Right lobe of liver (tissue), 6 donors: ENCODE data around the gene OR5L1. TPM values are rescaled to one million over a fixed set of nuclear protein-coding genes. Genes with fewer than 3 reads are reported as not detected.

Source experiments
- ATAC-seq, 4 donors: fragments of 200-7000 bp; cut with Tn5 transposase; one replicate each; pipeline ENCODE4 v1.9.1; 2020; ENCODE audit warnings: mild to moderate bottlenecking in 4 of 4, moderate library complexity in 4 of 4
- DNase-seq, 3 donors: peaks; one replicate each; pipeline ENCODE4 v3.0.0-alpha.2; 2020
- H3K27ac ChIP-seq, 3 donors: fragments of 200-600 bp; one replicate each; pipeline ENCODE4 v1.8.0; 2022
- H3K27me3 ChIP-seq, 2 donors: fragments of 200-600 bp; one replicate each; pipeline ENCODE4 v1.8.0; 2022
- H3K36me3 ChIP-seq, 4 donors: fragments of 200-600 bp; sonication (generic) in 1 of 4; one replicate each; pipeline versions ENCODE4 v1.5.1 to v1.8.0; 2017 to 2022; ENCODE audit warnings: control low read depth in 1 of 4
- H3K4me1 ChIP-seq, 4 donors: fragments of 200-600 bp; sonication (generic) in 1 of 4; one replicate each; pipeline versions ENCODE4 v1.5.1 to v1.8.0; 2017 to 2022; ENCODE audit warnings: control low read depth in 1 of 4
- H3K4me3 ChIP-seq, 3 donors: fragments of 200-600 bp; one replicate each; pipeline ENCODE4 v1.8.0; 2022
- H3K9me3 ChIP-seq, 4 donors: fragments of 200-600 bp; sonication (generic) in 1 of 4; one replicate each; pipeline versions ENCODE4 v1.5.1 to v1.8.0; 2017 to 2022; ENCODE audit warnings: control low read depth in 1 of 4
- POLR2A ChIP-seq: fragments of 450-650 bp; IDR thresholded peaks from one replicate; pipeline ENCODE4 v1.6.1; 2017; ENCODE audit warnings: antibody characterized with exemption, mild to moderate bottlenecking
- WGBS: methylation state at CpG from one replicate; pipeline ENCODE4 v1.1.6; 2018; ENCODE audit warnings: low coverage, low lambda C conversion rate; ENCODE audit not compliant: insufficient coverage; ENCODE audit errors: missing lambda C conversion rate; 5-methylcytosine and 5-hydroxymethylcytosine counted together
- intact Hi-C, 2 donors: fragments of 100-400 bp; cut with DNase I; formaldehyde crosslinking; loops; one replicate each; pipeline versions ENCODE4 v1.11.2 to v1.14.1; 2022
- long read RNA-seq: library from polyadenylated mRNA; unstranded; transcript quantifications from one replicate; pipeline ENCODE4 v2.0.0, GENCODE V29; 2019
- total RNA-seq, 6 experiments: library from RNA; depleted of rRNA in 2 of 6; stranded (reverse); fragments of >200 nt in 2 of 6; fragmentation: NEBNext Ultra II Directional in 3 of 6; extraction: Animal tissue kit (Norgen Biotek cat#: 25700) in 3 of 6; gene quantifications; one replicate each; pipeline versions ENCODE4 v1.1.0 to v1.2.4, GENCODE V29; 2016 to 2023
- TF ChIP-seq, protein P1 (sequence below), 4 donors: fragments of 200-600 bp in 3 of 4; fragments of 450-650 bp in 1 of 4; IDR thresholded peaks; one replicate each; pipeline versions ENCODE4 v1.5.1 to v1.8.0; 2016 to 2022; ENCODE audit warnings: antibody characterized with exemption in 4 of 4, mild to moderate bottlenecking in 2 of 4
- donor health status: DM: no; HTN: yes; CAD: no.
- donor health status: DM: no; HTN: no; CAD: no.
- donor health status: DM: no; HTN: no; CAD: no.
- donor health status: DM: no; HTN: yes; CAD: no.
- donor health status: DM: no; HTN: yes; CAD: no.

The OR5L1 gene
- not detected for total RNA-seq
- long read RNA-seq = 0 reads

DNA sequence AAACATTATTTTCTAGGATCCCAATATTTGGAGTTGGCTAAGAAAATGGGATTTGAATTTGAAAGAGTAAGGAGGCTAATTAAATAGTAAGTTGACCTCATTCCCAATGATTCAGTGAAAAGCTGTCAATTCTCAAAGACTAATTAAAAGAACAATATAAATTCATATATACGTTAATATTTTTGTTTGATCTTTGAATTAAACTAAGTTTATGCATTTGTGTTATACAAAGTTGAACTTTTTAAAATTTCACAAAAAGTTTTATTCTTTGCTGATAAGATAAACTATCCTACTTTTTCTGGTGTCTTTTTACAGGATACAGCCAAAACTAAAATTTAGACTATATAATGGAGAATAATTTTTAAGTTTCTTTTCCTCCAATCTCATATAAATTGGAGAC is at the start of gene OR5L1:
OR5L1 (plus strand) TSS at position 301 of the 400 bp plus-strand sequence. CDS start 100 bp downstream, outside the sequence.
- 17% methylated on average over 1 of the region's 1 CpG for WGBS
- no peaks in the 10 kb centered on the region for H3K4me1 ChIP-seq
- H3K4me3 ChIP-seq = no peak within 1 kb of the TSS
- no peaks in the 10 kb centered on the region for H3K9me3 ChIP-seq
- intact Hi-C loops = no loop called here
- DNase-seq (no peak), ATAC-seq (no peak)
- no peaks in the 10 kb centered on the region for H3K36me3 ChIP-seq
- H3K27ac ChIP-seq = no peak within 1 kb of the TSS
- H3K27me3 ChIP-seq = no peaks in the 10 kb centered on the region
- TF ChIP-seq POLR2A = no peak
- TF ChIP-seq, protein P1, sequence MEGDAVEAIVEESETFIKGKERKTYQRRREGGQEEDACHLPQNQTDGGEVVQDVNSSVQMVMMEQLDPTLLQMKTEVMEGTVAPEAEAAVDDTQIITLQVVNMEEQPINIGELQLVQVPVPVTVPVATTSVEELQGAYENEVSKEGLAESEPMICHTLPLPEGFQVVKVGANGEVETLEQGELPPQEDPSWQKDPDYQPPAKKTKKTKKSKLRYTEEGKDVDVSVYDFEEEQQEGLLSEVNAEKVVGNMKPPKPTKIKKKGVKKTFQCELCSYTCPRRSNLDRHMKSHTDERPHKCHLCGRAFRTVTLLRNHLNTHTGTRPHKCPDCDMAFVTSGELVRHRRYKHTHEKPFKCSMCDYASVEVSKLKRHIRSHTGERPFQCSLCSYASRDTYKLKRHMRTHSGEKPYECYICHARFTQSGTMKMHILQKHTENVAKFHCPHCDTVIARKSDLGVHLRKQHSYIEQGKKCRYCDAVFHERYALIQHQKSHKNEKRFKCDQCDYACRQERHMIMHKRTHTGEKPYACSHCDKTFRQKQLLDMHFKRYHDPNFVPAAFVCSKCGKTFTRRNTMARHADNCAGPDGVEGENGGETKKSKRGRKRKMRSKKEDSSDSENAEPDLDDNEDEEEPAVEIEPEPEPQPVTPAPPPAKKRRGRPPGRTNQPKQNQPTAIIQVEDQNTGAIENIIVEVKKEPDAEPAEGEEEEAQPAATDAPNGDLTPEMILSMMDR (IDR thresholded peaks at IDR 0.05) = no peak

DNA sequence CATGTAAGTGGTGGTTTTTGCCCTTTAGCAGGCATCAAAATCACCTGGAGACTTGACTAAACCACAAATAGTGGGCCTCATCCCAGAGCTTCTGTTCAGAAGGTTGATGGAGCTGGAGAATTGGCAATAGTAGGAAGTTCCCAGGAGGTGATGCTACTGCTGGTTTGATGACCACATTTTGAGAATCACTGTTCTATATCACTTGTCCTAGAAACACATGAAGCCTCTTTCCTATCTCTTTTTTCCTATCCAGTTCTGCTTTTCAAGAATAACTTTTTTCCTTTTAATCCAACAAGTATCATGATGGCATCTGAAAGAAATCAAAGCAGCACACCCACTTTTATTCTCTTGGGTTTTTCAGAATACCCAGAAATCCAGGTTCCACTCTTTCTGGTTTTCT is 38.0 kb upstream of the OR5L1 start, which contains the start of gene OR5D13:
OR5D13 (plus strand) TSS at position 301 of the 400 bp plus-strand sequence; CDS start at position 301, 0 bp downstream.
- DNase-seq (no peak), ATAC-seq (no peak)
- Histone ChIP-seq H3K9me3 (no peaks in the 10 kb centered on the region), H3K27ac (no peak within 1 kb of the TSS), H3K27me3 (no peaks in the 10 kb centered on the region), H3K4me1 (no peaks in the 10 kb centered on the region), H3K36me3 (no peaks in the 10 kb centered on the region), H3K4me3 (no peak within 1 kb of the TSS)
- no peak for TF ChIP-seq POLR2A
- TF ChIP-seq, protein P1 (IDR thresholded peaks at IDR 0.05) = no peak
- intact Hi-C loops = no loop called here

DNA sequence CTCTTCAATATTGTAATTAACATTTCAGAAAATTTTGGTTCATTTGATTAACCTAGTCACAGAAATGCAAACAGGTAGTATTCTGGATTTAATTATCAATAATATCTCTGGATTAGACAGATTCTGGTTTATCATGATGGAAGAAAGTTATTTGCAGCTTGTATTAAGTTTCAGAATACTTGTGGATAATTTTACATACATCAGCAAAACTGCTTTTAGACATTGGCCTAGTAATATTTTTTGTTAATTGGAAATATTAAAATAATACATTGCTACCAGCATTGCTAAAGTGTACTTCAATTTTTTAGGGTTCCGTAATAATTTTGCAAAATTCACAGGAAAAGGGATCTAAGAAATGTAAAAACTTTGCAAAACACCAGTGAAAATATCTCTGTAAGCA is 19.6 kb upstream of the OR5L1 start:
- Histone ChIP-seq H3K27ac (no peak overlapping the region), H3K9me3 (no peaks in the 10 kb centered on the region), H3K4me1 (no peaks in the 10 kb centered on the region), H3K27me3 (no peaks in the 10 kb centered on the region), H3K36me3 (no peaks in the 10 kb centered on the region), H3K4me3 (no peak overlapping the region)
- intact Hi-C loops = no loop called here
- ATAC-seq = no peak
- TF ChIP-seq POLR2A = no peak
- TF ChIP-seq, protein P1 (IDR thresholded peaks at IDR 0.05) = no peak
- DNase-seq = no peak
- WGBS = 75% methylated on average over 1 of the region's 1 CpG

DNA sequence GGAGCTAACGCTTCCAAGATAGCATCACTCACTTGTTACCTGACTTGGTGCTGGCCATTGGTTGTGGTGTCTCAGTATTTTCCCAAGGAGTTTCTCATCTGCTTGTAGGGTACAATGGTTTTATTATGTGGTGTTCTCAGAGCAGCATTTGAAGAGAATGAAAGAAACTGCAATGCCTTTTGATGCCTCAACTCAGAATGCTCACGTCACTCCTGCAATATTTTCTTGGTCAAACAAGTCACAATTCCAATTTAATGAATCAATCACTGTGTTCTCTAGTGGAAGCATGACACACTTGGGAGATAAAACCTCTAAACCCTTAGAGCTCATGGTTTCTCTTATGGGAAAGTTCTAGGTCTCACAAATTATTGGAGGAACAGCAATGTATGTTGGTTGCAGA is 17.8 kb upstream of the OR5L1 start:
- no peak for DNase-seq

More for the DNA sequence above, 17.8 kb upstream of the OR5L1 start:
- intact Hi-C loops = no loop called here
- H3K9me3 ChIP-seq = no peaks in the 10 kb centered on the region
- no peak overlapping the region for H3K4me3 ChIP-seq
- TF ChIP-seq, protein P1 (IDR thresholded peaks at IDR 0.05) = no peak
- no peak for TF ChIP-seq POLR2A
- no peaks in the 10 kb centered on the region for H3K4me1 ChIP-seq
- no peak overlapping the region for H3K27ac ChIP-seq
- WGBS = 50% methylated on average over 2 of the region's 2 CpGs
- no peaks in the 10 kb centered on the region for H3K36me3 ChIP-seq
- H3K27me3 ChIP-seq = no peaks in the 10 kb centered on the region
- ATAC-seq = no peak
